A673 (cell line): ENCODE results near the gene SLC18B1.

Experiments used
- EZH2 ChIP-seq: fragments of 200-600 bp; sonication (generic); IDR thresholded peaks from 2 replicates; pipeline ENCODE4 v1.6.1; 2017; ENCODE audit warnings: borderline replicate concordance, low read depth, mild to moderate bottlenecking, mixed read lengths, antibody characterized with exemption, low read length; ENCODE audit not compliant: poor library complexity, severe bottlenecking
- TF ChIP-seq, protein P1 (sequence below): fragments of 300-800, 200-600 bp; sonication (generic); conservative IDR thresholded peaks from 2 replicates; pipeline ENCODE4 v1.5.1; 2017; ENCODE audit warnings: low read depth, mild to moderate bottlenecking, antibody characterized with exemption, low read length, moderate library complexity, mixed read lengths

DNA sequence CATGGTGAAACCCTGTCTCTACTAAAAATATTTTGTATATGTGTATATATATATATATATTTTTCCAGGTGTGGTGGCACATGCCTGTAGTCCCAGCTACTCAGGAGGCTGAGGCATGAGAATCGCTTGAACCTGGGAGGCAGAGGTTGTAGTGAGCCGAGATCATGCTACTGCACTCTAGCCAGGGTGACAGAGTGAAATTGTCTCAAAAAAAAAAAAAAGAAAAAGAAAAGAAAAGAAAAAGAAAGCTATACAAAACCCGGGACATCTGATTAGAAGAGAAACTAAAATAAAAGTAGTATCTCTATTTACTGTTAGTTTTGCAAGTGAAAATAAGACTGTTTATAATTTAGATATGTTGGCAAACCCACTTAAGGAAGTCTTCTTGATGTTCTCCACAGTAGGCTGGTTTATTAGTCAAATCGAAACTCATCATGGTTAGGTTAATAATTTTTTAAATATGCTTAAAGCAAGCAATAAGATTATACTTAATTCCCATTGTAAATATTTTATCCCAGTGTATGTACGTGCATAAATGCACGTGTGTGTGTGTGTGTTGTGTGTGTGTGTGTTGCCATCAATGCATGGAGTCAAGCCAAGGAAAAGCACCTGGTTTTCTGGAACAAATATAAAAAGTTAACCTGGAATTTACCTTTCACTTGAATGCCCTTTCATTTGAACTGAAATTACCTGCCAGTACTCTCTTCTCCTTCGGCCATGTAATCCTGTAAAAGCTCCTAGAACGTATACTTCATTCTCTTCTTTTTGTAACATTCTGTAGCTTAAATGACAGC lies 47.8 kb downstream of the SLC18B1 start:
- TF ChIP-seq, protein P1, sequence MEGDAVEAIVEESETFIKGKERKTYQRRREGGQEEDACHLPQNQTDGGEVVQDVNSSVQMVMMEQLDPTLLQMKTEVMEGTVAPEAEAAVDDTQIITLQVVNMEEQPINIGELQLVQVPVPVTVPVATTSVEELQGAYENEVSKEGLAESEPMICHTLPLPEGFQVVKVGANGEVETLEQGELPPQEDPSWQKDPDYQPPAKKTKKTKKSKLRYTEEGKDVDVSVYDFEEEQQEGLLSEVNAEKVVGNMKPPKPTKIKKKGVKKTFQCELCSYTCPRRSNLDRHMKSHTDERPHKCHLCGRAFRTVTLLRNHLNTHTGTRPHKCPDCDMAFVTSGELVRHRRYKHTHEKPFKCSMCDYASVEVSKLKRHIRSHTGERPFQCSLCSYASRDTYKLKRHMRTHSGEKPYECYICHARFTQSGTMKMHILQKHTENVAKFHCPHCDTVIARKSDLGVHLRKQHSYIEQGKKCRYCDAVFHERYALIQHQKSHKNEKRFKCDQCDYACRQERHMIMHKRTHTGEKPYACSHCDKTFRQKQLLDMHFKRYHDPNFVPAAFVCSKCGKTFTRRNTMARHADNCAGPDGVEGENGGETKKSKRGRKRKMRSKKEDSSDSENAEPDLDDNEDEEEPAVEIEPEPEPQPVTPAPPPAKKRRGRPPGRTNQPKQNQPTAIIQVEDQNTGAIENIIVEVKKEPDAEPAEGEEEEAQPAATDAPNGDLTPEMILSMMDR, result no peak
- no peak for TF ChIP-seq EZH2
